ENCODE results near the gene PANX2.

PANX2 gene

GRCh38 chr22:50173311-50173982 lies 2.9 kb downstream of the PANX2 start:
- no peak for DNase-seq

- no peak for DNase-seq
Observed at GRCh38 chr22:50173983-50174355, 3.4 kb downstream of the PANX2 start.

DNA sequence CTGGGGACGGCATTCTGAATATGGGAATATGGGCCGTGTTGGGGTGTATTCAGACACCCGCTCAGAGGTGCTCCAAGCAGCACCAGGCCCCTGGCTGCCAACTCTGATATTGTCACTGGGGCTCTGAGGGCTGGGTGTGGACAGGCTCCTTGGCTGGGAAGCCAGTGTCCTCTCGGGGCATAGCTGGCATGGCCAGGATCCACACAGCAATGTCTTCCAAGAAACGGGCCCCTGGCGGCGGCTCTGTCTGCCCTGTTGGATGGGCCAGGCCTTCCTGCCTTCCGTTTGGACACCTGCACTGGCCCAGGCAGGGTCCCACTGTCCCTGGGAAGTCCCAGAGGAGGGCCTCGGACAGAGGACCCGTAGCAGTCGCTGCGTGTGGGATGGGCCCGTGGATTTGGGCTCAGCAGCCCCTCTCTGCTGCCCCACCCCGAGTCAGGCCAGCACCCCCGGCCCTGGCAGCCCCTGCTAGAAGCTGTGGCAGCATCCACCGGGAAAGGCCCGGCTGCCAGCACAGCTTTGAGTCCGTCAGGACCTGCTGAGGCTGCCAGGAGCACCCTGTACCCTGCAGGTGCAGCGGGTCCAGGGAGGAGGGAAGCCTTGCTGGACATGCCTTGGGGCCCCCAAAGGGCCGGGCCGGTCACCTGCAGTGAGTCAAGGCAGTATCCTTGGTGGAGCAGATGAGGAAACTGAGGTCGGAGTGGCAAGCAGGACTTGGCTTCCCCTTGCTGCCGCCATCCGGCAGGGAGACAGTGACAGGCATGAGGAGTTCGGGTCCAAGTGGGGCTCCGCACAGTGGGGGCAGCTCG lies 4.1 kb downstream of the PANX2 start:
- no peak for DNase-seq

DNA sequence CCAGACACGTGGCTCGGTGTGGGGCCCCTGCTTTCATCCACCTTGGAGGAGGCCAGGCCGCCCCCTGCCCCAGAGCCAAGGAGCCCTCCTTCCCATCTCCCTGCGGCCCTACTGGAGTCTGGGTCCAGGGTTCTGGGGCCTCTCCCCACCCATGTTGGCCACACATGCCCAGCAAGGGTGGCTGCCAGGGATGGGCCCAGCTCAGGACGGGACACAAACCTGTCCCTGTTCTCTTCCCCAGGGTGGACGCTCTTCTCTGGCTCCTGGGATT lies 4.6 kb downstream of the PANX2 start:
- no peak for DNase-seq

- no peak for DNase-seq
Observed at GRCh38 chr22:50175921-50176849, 5.7 kb downstream of the PANX2 start.

DNA sequence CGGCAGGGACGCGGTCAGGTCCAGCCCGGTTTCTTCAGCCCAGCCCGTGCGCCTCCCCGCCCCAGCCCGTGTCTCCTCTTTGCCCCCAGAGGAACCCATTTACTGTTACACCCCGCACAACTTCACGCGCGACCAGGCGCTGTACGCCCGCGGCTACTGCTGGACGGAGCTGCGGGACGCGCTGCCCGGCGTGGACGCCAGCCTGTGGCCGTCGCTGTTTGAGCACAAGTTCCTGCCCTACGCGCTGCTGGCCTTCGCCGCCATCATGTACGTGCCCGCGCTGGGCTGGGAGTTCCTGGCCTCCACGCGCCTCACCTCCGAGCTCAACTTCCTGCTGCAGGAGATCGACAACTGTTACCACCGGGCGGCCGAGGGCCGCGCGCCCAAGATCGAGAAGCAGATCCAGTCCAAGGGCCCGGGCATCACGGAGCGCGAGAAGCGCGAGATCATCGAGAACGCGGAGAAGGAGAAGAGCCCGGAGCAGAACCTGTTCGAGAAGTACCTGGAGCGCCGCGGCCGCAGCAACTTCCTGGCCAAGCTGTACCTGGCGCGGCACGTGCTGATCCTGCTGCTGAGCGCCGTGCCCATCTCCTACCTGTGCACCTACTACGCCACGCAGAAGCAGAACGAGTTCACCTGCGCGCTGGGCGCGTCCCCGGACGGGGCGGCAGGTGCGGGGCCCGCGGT lies 6.5 kb downstream of the PANX2 start:
- no peak for DNase-seq

DNA sequence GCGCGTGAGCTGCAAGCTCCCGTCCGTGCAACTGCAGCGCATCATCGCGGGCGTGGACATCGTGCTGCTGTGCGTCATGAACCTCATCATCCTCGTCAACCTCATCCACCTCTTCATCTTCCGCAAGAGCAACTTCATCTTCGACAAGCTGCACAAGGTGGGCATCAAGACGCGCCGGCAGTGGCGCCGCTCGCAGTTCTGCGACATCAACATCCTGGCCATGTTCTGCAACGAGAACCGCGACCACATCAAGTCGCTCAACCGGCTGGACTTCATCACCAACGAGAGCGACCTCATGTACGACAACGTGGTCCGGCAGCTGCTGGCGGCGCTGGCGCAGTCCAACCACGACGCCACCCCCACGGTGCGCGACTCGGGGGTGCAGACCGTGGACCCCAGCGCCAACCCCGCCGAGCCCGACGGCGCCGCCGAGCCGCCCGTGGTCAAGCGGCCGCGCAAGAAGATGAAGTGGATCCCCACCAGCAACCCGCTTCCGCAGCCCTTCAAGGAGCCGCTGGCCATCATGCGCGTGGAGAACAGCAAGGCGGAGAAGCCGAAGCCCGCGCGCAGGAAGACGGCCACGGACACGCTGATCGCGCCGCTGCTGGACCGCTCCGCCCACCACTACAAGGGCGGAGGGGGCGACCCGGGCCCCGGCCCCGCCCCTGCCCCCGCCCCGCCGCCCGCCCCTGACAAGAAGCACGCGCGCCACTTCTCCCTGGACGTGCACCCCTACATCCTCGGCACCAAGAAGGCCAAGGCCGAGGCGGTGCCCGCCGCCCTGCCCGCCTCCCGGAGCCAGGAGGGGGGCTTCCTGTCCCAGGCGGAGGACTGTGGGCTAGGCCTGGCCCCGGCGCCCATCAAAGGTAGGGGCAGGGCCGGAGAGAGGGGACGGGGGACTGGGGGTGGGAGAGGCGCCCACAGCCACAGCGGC lies 7.3 kb downstream of the PANX2 start:
- no peak for DNase-seq

DNA sequence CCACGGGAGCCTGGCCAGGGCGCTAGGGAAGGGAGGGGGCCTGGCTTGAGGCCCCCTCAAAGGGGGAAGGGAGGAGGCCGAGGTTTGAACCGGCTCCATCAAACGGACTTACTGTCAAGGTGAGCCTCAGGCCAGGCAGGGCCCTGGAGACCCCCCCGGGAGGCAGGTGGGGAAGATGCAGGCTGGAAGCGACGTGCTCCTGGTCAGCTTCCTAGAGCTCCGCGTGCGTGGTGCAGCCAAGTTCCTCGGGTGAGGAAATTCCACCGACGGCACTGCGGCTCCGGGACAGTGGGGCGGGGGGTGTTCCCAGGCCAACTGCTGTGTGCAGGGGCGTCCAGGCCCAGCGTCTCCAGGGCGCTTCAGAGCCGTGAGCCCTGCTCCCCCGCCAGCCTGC lies 7.9 kb downstream of the PANX2 start:
- no peak for DNase-seq

- no peak for DNase-seq
Observed at GRCh38 chr22:50178871-50179869, 8.6 kb downstream of the PANX2 start.

GRCh38 chr22:50179937-50180726 lies 9.6 kb downstream of the PANX2 start:
- no peak for DNase-seq

GRCh38 chr22:50180727-50181521 lies 10.4 kb downstream of the PANX2 start:
- no peak for DNase-seq

GRCh38 chr22:50182176-50183081 lies 11.9 kb downstream of the PANX2 start:
- no peak for DNase-seq

- no peak for DNase-seq
Observed at GRCh38 chr22:50183141-50183971, 12.8 kb downstream of the PANX2 start.

DNA sequence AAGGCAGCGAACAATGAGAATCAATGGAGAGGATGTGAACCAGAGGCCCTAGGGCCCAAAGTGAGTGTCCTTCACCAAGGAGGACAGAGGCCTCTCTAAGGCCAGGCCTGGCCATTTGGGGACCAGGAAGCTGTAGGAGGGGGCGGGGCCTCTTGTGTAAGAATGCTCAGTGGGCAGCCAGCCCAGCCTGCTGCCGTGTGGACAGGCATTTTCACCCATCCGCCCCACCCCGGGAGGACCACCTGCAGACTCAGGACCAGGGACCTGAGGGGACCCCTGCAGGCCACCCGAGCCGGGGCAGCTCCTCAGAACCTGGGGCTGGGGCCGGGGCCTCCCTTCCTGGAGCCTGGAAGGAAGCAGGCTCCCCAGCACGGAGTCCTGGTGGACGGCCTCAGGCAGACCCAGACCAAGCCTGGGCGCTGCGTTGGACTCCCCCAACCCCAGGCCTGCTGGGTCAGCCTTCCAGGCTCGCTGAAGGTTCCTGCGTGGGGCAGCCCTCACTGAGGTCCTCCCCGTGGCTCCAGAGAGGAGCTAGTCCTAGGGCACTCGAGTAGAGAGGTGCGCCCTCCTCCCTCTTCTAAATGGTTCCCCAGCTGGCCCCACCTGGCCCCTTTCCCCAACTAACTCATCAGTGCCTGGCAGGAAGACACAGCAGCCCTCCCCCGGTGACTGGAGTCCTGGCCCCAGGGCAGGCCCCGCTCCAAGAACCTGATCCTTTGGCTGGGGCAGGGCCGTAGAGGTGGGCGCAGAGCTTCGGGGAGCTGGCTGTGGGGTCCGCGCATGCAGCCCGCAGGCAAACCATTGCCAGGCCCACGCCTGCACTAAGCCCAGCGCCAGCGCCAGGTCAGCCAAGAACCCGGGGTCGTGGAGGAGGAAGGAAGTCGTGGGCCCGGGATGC lies 13.7 kb downstream of the PANX2 start:
- no peak for DNase-seq

GRCh38 chr22:50184902-50185374 lies 14.4 kb downstream of the PANX2 start:
- no peak for DNase-seq
